SU-DHL-6 (cell line): ENCODE results near the gene CHRNB1.

Experiments
- EZH2phosphoT487 ChIP-seq: fragments of 200-600 bp; sonication (generic), shearing (Covaris generic); conservative IDR thresholded peaks from 2 replicates; pipeline ENCODE4 v1.6.1; 2018; ENCODE audit warnings: mild to moderate bottlenecking, antibody characterized with exemption, low read length, moderate library complexity, mixed read lengths
- TF ChIP-seq, protein P1 (sequence below): fragments of 200-600 bp; sonication (generic); IDR thresholded peaks from one replicate; pipeline ENCODE4 v1.5.1; 2017; ENCODE audit warnings: antibody characterized with exemption, mild to moderate bottlenecking, low read length, moderate library complexity; ENCODE audit not compliant: insufficient read depth, poor library complexity, severe bottlenecking

DNA sequence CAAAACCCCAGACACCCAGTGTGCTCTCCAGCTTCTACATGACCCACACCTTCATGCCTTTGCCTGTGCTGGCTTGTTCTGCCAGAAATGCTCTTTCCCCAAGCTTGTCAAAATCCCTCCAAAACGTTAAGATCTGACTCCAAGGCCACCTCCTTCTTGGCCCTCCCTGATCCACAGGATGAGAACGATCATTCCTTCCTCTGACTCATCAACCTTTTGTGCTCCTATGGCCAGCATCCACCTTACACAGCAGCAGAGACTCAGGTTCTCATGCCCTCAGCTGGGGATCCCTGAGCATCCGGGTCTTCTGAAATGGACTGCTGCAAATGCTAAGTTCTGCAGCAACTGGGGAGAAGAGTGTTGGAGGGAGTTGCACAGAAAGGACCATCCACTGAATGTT is 31.6 kb downstream of the CHRNB1 start:
- TF ChIP-seq, protein P1, sequence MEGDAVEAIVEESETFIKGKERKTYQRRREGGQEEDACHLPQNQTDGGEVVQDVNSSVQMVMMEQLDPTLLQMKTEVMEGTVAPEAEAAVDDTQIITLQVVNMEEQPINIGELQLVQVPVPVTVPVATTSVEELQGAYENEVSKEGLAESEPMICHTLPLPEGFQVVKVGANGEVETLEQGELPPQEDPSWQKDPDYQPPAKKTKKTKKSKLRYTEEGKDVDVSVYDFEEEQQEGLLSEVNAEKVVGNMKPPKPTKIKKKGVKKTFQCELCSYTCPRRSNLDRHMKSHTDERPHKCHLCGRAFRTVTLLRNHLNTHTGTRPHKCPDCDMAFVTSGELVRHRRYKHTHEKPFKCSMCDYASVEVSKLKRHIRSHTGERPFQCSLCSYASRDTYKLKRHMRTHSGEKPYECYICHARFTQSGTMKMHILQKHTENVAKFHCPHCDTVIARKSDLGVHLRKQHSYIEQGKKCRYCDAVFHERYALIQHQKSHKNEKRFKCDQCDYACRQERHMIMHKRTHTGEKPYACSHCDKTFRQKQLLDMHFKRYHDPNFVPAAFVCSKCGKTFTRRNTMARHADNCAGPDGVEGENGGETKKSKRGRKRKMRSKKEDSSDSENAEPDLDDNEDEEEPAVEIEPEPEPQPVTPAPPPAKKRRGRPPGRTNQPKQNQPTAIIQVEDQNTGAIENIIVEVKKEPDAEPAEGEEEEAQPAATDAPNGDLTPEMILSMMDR, result no peak
- no peak for TF ChIP-seq EZH2phosphoT487
